NAMALWA (cell line): ENCODE data around the gene YAF2.
"Not testable (repeated sequence)": the region's sequence is repeated elsewhere in the genome, so short reads cannot be mapped to it uniquely, and the experiment has no call there.

Experiments used
- DNase-seq: peaks from one replicate; pipeline ENCODE4 v3.0.0-alpha.2; 2015; ENCODE audit warnings: low spot score

YAF2 gene

GRCh38 chr12:42252645-42253044 is 14.6 kb upstream of the YAF2 start:
- not testable (repeated sequence) for DNase-seq

GRCh38 chr12:42249033-42249432 is 11.0 kb upstream of the YAF2 start:
- DNase-seq: not testable (repeated sequence)

DNA sequence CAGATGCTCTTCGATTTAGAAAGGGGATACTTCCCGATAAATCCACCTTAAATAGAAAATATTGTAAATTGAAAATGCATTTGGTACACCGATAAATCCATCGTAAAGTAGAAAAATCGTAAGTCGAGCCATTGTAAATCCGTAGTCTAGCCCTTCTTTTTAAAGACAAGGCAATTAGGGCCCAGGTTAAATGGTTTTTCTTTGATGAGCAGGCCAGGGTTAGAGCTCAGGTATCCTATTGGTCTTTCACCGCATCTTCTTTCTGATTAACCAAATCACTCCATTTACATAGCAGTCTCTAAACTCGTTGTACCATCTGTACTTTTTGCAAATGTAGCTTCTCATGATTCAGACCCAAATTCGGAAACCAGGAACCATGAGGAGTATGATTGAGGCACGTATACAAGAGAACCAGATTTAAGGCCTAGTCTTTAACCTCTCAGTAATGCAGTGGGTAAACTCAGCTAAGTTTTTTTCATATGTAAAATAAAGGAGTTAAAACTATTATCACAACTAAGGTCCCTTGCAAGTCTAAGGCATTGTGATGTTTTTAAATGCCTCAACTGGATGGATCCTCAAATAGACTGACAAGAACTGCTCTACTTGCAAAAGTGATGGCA is 2.2 kb upstream of the YAF2 start:
- DNase-seq: no peak

- DNase-seq: no peak
These were observed 202 bp downstream of the YAF2 start for GRCh38 chr12:42237853-42238239.

DNA sequence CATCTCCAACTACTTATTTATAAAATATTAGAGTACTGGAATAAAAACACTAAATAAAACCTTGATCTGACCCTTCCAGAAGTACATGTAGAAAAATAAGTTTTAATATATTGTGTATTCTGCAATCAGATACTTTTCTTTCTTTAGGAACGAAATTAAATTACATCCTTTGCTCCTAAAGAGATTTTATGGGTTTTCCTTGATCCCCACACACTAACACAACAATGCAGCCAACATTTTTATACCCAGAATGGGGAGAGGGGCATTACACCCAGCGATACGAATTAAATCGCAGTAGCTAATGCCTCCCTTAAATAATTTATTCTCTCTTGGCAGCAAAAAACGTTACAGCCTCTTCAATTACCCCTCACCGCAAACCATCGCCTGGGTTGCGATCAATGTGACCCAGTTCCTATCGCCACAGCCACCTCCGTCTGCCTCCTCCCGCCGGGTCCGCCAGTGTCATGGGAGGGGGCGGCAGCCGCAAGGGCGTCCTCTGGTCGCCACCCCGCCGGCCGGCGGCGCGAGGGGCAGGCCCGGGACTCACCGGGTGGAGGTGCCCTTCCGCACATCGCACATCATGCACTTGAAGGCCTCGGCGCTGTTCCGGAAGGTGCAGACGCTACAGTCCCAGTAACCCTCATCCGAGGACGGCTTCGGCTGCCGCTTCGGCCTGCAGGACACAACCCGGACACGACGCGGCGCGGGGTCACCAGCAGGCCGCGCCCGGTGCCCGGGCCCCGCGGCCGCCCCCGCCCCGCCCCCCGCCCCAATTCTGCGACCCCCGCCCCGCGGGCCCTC is 796 bp downstream of the YAF2 start:
- peak; percentile 87 for DNase-seq

DNA sequence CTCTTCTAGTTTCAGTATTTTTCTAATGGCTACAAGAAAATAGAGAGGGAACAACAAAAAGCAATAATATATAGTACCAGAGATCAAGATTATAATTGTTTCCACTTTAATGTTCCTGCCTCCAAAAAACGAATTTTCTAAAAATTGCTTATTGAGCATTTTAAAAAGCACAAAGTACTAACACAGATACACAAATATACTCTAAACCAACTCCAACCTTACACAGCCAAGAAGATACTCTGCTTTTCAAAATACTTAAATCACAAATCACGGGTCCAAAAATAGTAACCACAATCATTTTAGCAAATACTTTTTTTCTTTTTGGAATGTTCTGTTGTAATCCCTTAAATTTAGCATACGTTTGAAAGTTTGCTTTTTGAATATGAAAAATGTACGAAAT is 2.0 kb downstream of the YAF2 start:
- no peak for DNase-seq

DNA sequence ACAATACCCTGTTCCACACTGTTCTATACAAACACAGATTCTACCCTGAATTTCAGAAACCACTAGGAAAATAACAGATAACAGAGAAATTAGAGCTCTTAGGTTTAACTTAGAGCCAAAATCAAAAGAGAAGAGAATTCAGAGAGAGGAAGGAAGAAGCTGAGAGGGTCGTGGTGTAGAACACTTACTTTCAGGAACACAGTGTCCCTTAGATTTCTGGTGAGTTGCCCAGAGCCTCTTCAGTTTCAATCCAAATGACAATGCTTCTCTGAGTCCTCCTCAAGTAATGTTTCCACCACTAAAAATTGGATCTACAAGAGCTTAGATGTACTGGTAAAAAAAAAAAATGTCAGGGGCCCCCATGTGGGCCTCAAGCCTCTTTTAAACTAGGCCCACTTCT is 2.6 kb downstream of the YAF2 start:
- no peak for DNase-seq

DNA sequence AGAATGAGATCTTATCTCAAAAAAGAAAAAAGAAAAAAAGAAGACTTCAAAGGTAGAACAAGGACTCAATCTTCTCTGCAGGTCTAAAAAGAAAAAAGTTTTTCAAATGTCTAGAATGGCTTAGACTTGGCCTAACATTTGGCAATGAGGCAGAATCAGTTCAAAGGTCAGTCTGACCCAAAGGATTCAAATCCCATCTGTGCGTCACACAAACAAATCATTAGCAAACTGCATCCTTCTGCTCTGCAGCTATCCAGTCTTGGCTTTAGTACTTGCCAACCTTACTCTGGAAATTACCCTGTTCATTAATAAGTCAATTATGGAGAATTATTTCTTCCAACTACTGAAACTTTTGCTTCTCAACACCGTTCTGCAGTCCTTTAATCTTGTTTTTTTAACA is 3.1 kb downstream of the YAF2 start:
- DNase-seq: no peak

- not testable (repeated sequence) for DNase-seq
These were observed 10.5 kb downstream of the YAF2 start for GRCh38 chr12:42227525-42227924.

DNA sequence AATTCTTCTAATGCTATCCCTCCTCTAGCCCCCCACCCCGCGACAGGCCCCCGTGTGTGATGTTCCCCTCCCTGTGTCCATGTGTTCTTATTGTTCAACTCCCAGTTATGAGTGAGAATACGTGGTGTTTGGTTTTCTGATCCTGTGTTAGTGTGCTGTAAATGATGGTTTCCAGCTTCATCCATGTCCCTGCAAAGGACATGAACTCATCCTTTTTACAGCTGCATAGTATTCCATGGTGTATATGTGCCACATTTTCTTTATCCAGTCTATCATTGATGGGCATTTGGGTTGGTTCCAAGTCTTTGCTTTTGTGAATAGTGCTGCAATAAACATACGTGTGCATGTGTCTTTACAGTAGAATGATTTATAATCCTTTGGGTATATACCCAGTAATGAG is 13.5 kb downstream of the YAF2 start:
- DNase-seq: not testable (repeated sequence)

- DNase-seq: no peak
These were observed 15.3 kb downstream of the YAF2 start for GRCh38 chr12:42222724-42223123.

DNA sequence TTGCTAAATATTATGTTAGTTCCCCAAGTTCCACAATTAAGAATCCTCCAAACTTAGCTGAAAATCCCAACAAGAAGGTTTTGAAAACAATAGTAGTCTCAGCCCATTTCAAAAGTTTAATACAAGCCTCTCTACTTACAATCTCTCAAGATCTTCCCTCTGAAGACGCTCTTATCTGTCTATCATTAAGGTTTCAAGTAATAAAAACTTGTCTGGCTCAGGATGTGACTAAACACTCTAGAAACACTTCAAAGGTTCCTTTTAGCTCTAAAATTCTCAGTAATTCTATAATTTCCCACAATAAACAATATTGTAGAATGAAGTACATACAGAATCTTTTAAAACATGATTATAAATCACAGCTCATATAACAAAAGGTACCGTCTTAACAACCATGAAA is 16.3 kb downstream of the YAF2 start:
- no peak for DNase-seq

DNA sequence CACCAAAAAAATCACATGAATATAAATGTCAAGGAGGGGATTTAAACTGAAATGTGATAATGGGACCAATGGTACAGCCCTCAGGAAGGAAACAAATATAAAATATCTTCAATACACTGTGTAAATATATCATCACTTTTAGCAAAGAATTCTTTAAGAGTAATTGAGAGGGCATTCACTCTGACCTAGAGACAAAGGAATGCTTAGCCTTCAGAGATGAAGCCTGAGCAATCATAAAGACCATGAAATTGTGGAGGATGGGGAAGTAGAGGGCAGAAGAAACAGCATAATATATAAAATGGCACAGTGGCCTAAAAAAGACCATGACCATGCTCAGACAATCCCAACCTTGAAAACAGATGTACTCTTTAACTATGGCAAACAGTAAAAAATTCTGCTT is 20.4 kb downstream of the YAF2 start:
- no peak for DNase-seq

DNA sequence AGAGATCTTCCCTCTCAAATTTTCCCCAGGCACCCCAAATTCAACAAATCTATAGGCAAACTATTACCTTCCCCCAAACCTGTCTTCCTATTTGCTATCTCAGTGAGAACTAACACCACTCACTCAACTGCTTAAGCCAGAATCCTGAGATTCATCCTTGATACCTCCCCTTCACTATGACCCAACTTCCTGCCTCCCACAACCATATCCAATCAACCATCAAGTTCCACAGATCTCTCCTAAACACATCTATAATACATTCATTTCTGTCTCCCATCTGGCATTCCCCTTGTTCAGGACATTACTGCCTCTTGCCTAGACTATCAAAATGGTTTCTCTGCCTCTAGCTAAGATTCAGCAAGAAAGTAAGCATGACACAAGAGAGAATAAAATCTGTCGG is 21.3 kb downstream of the YAF2 start:
- DNase-seq: no peak

GRCh38 chr12:42215759-42216158 is 22.3 kb downstream of the YAF2 start:
- not testable (repeated sequence) for DNase-seq

DNA sequence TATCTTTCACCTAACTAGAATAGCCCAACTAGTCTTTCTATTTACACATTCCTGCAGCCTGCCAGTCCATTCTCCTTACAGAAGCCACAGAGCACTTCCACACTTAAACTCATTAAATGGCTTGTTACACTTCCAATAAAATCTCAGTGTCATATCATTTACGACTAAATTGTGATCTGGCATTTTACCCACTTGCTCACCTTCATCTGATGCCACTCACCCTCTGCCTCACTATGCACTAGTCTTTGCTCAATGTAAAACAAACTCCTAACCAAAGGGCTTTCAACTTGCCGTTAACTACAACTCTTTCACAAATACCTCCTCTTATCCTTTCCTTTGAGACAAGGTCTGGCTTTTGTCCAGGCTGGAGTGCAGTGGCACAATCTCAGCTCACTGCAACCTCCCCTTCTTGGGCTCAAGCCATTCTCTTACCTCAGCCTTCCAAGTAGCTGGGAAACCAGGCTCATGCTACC is 24.1 kb downstream of the YAF2 start:
- DNase-seq: no peak

GRCh38 chr12:42213023-42213422 is 25.0 kb downstream of the YAF2 start:
- peak; percentile 19 for DNase-seq

- DNase-seq: no peak
These were observed 29.5 kb downstream of the YAF2 start for GRCh38 chr12:42208574-42208973.

- DNase-seq: no peak
These were observed 33.2 kb downstream of the YAF2 start for GRCh38 chr12:42204819-42205218.

DNA sequence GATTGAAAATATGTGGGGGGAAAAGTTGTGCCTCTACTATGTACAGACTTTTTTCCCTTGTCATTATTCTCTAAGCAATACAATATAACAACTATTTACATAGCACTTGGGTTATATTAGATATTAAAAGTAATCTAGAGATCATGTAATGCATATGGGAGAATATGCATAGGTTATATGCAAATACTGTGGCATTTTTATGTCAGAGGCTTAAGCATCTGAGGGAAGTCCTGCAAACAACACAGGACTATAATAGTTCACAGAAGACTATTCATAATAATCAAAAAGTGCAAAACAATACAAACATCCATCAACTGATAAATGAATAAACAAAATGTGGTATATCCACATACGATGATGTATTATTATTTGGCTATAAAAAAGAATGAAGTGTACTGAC is 33.7 kb downstream of the YAF2 start:
- no peak for DNase-seq

- DNase-seq: no peak
These were observed 37.0 kb downstream of the YAF2 start for GRCh38 chr12:42201063-42201462.

- no peak for DNase-seq
These were observed 39.0 kb downstream of the YAF2 start for GRCh38 chr12:42199007-42199406.

GRCh38 chr12:42196723-42197603 is 41.1 kb downstream of the YAF2 start:
- DNase-seq: no peak
